Measurements from ENCODE around the gene GDNF.
"Not testable (repeated sequence)": the region's sequence is repeated elsewhere in the genome, so short reads cannot be mapped to it uniquely, and the experiment has no call there.

The GDNF gene

GRCh38 chr5:37839407-37840052 is at the start of gene GDNF:
GDNF (minus strand) TSS chr5:37840041; CDS start chr5:37834796, 5,245 bp downstream.
- no peak for FAIRE-seq

GRCh38 chr5:37888476-37888875 is 48.6 kb upstream of the GDNF start:
- FAIRE-seq, result no peak

GRCh38 chr5:37886242-37886905 is 46.5 kb upstream of the GDNF start:
- FAIRE-seq, result no peak

GRCh38 chr5:37882636-37883035 is 42.8 kb upstream of the GDNF start:
- FAIRE-seq, result no peak

GRCh38 chr5:37881359-37881758 is 41.5 kb upstream of the GDNF start:
- FAIRE-seq, result no peak

GRCh38 chr5:37876943-37877342 is 37.1 kb upstream of the GDNF start:
- no peak for FAIRE-seq

GRCh38 chr5:37876245-37876644 is 36.4 kb upstream of the GDNF start:
- no peak for FAIRE-seq

- no peak for FAIRE-seq
These were observed 35.4 kb upstream of the GDNF start for GRCh38 chr5:37875051-37875787.

GRCh38 chr5:37873988-37874387 is 34.1 kb upstream of the GDNF start:
- no peak for FAIRE-seq

GRCh38 chr5:37871023-37871815 is 31.4 kb upstream of the GDNF start:
- FAIRE-seq, result no peak

GRCh38 chr5:37869216-37869615 is 29.4 kb upstream of the GDNF start:
- FAIRE-seq, result no peak

- FAIRE-seq, result no peak
These were observed 27.8 kb upstream of the GDNF start for GRCh38 chr5:37867654-37868053.

GRCh38 chr5:37862907-37863306 is 23.1 kb upstream of the GDNF start:
- not testable (repeated sequence) for FAIRE-seq

- FAIRE-seq, result no peak
These were observed 20.4 kb upstream of the GDNF start for GRCh38 chr5:37860206-37860605.

GRCh38 chr5:37859805-37860204 is 20.0 kb upstream of the GDNF start:
- FAIRE-seq, result no peak

- no peak for FAIRE-seq
These were observed 18.4 kb upstream of the GDNF start for GRCh38 chr5:37858250-37858649.

GRCh38 chr5:37857696-37858095 is 17.9 kb upstream of the GDNF start:
- no peak for FAIRE-seq

GRCh38 chr5:37855438-37855837 is 15.6 kb upstream of the GDNF start:
- FAIRE-seq, result no peak

GRCh38 chr5:37851305-37851704 is 11.5 kb upstream of the GDNF start:
- FAIRE-seq, result no peak

- FAIRE-seq, result no peak
These were observed 10.5 kb upstream of the GDNF start for GRCh38 chr5:37850226-37850865.

GRCh38 chr5:37849641-37850040 is 9.8 kb upstream of the GDNF start:
- FAIRE-seq, result no peak

GRCh38 chr5:37847978-37848425 is 8.2 kb upstream of the GDNF start:
- FAIRE-seq, result no peak
